GM12878 (cell line): ENCODE measurements around the gene SSU72. TPM values are rescaled to one million over a fixed set of nuclear protein-coding genes. Genes with fewer than 3 reads are reported as not detected.

Experiments
- BACH1 ChIP-seq: fragments of 450-650 bp; IDR thresholded peaks from 2 replicates; pipeline ENCODE4 v1.6.1; 2017; ENCODE audit warnings: mild to moderate bottlenecking, borderline replicate concordance
- BCL3 ChIP-seq: IDR thresholded peaks from 2 replicates; pipeline ENCODE4 v1.6.1; 2011; ENCODE audit warnings: borderline replicate concordance, low read depth, mild to moderate bottlenecking, moderate library complexity, low read length; ENCODE audit not compliant: insufficient read depth, poor library complexity, severe bottlenecking
- BRCA1 ChIP-seq: IDR thresholded peaks from 2 replicates; pipeline ENCODE4 v1.6.1; 2011; ENCODE audit warnings: low read depth, low read length, improper control_type of control experiment
- CEBPB ChIP-seq, 2 experiments: fragments of 150-350 bp in 1 of 2; IDR thresholded peaks; 2 replicates each; pipeline ENCODE4 v1.6.1; 2012 to 2014; ENCODE audit warnings: low read depth in 2 of 2, low read length in 2 of 2, borderline replicate concordance in 1 of 2, inconsistent platforms in 1 of 2
- CHD1 ChIP-seq: IDR thresholded peaks from 2 replicates; pipeline ENCODE4 v1.6.1; 2012; ENCODE audit warnings: low read depth, low read length, improper control_type of control experiment
- CUX1 ChIP-seq: IDR thresholded peaks from 2 replicates; pipeline ENCODE4 v1.6.1; 2012; ENCODE audit warnings: improper control_type of control experiment, low read depth, low read length; ENCODE audit not compliant: insufficient replicate concordance
- ESRRA ChIP-seq: IDR thresholded peaks from 2 replicates; pipeline ENCODE4 v1.6.1; 2012; ENCODE audit warnings: mild to moderate bottlenecking, low read length, improper control_type of control experiment
- ETV6 ChIP-seq, 2 experiments: fragments of 450-650 bp in 1 of 2; IDR thresholded peaks in 1 of 2; conservative IDR thresholded peaks in 1 of 2; 2 replicates each; pipeline ENCODE4 v1.6.1; 2014; ENCODE audit warnings: antibody characterized with exemption in 1 of 2, borderline replicate concordance in 1 of 2, low read depth in 1 of 2, mild to moderate bottlenecking in 1 of 2, moderate library complexity in 1 of 2
- HDAC2 ChIP-seq: fragments of 200-600 bp; sonication (generic); IDR thresholded peaks from 2 replicates; pipeline ENCODE4 v1.6.1; 2017
- MEF2B ChIP-seq: fragments of 450-650 bp; IDR thresholded peaks from 2 replicates; pipeline ENCODE4 v1.6.1; 2018; ENCODE audit warnings: mild to moderate bottlenecking, moderate library complexity; ENCODE audit not compliant: partially characterized antibody, poor library complexity, severe bottlenecking
- RBBP5 ChIP-seq: fragments of 200-600 bp; sonication (generic); conservative IDR thresholded peaks from 2 replicates; pipeline ENCODE4 v1.6.1; 2016
- SKIL ChIP-seq: fragments of 450-650 bp; IDR thresholded peaks from 2 replicates; pipeline ENCODE4 v1.6.1; 2017; ENCODE audit warnings: mild to moderate bottlenecking, low read depth, inconsistent platforms; ENCODE audit not compliant: poor library complexity, severe bottlenecking
- SMARCA5 ChIP-seq: fragments of 450-650 bp; IDR thresholded peaks from 2 replicates; pipeline ENCODE4 v1.6.1; 2017; ENCODE audit warnings: mild to moderate bottlenecking
- SP1 ChIP-seq: IDR thresholded peaks from one replicate; pipeline ENCODE4 v1.6.1; 2011; ENCODE audit warnings: low read depth, low read length
- SPI1 ChIP-seq: IDR thresholded peaks from 2 replicates; pipeline ENCODE4 v1.6.1; 2011; ENCODE audit warnings: low read depth, mild to moderate bottlenecking, low read length, moderate library complexity, borderline replicate concordance; ENCODE audit not compliant: insufficient read depth
- SUPT20H ChIP-seq: IDR thresholded peaks from 2 replicates; pipeline ENCODE4 v1.6.1; 2011; ENCODE audit warnings: low read depth, mild to moderate bottlenecking, low read length, moderate library complexity, borderline replicate concordance; ENCODE audit not compliant: control insufficient read depth
- YY1 ChIP-seq: IDR thresholded peaks from 2 replicates; pipeline ENCODE4 v1.6.1; 2011; ENCODE audit warnings: low read depth, mild to moderate bottlenecking, low read length
- ZNF24 ChIP-seq: fragments of 450-650 bp; IDR thresholded peaks from 2 replicates; pipeline ENCODE4 v1.6.1; 2017; ENCODE audit warnings: antibody characterized with exemption, mild to moderate bottlenecking
- ZNF384 ChIP-seq: IDR thresholded peaks from 2 replicates; pipeline ENCODE4 v1.6.1; 2012; ENCODE audit warnings: low read depth, mild to moderate bottlenecking, low read length, improper control_type of control experiment, borderline replicate concordance
- polyA plus RNA-seq, 11 experiments: library from polyadenylated mRNA; depleted of rRNA in 4 of 11; unstranded in 6 of 11; stranded (reverse) in 5 of 11; fragments of >200 nt; fragmentation: Nextera tagmentation in 4 of 11; fragmentation: Illumina TruSeq in 1 of 11; extraction: Ambion mirVana in 4 of 11; extraction: Trizol in 1 of 11; gene quantifications; 1 replicate in 1 of 11; 2 replicates in 10 of 11; pipeline versions ENCODE4 v1.2.1 to v1.2.3, GENCODE V29; 2011 to 2016; ENCODE audit warnings: inconsistent platforms in 2 of 11, missing spikeins in 2 of 11, low read depth in 1 of 11
- total RNA-seq, 4 experiments: library from RNA; depleted of rRNA in 3 of 4; stranded (reverse); fragments of >200 nt in 3 of 4; fragmentation: Illumina TruSeq in 1 of 4; extraction: Trizol in 1 of 4; gene quantifications; 2 replicates each; pipeline versions ENCODE4 v1.2.1 to v1.2.3, GENCODE V29; 2013 to 2021

Gene SSU72
- total and polyA plus RNA-seq, 10 of the 15 experiments (the other 5 are each of a cell fraction or from before 2014, with no cell fraction given) = 28.6 to 172 (median 67.7) TPM

GRCh38 chr1:1511533-1512285, 63.0 kb downstream of the SSU72 start, which contains the start of gene ATAD3A (continued):
- TF ChIP-seq CUX1 (no peak), SUPT20H (no peak), ESRRA (no peak), RBBP5 (no peak), SKIL (no peak), MEF2B (peak; percentile 88), SPI1 (no peak), BCL3 (no peak), SMARCA5 (no peak), CEBPB (IDR thresholded peaks at IDR 0.05; ENCODE audit: borderline replicate concordance in 1 of 2, low read depth in 2 of 2, low read length in 2 of 2) (no peak), BRCA1 (peak; percentile 83), ZNF384 (no peak), CHD1 (no peak), SP1 (peak; percentile 76), ZNF24 (no peak), BACH1 (peak; percentile 99), HDAC2 (no peak), ETV6 (conservative IDR thresholded peaks at IDR 0.05 in 1 of 2, IDR thresholded peaks at IDR 0.05 in 1 of 2; ENCODE audit: borderline replicate concordance in 1 of 2, low read depth in 1 of 2) (no peak), YY1 (peak; percentile 12; the same call in 1 of the 2 replicates)
